Liver (tissue), 9 donors: Measurements from ENCODE around the gene ZC4H2. TPM values are rescaled to one million over a fixed set of nuclear protein-coding genes. Genes with fewer than 3 reads are reported as not detected.

ENCODE experiments used
- DNase-seq: peaks from one replicate; pipeline ENCODE4 v3.0.0-alpha.2; 2017; ENCODE audit warnings: low spot score
- H3K27ac ChIP-seq, 2 donors: one replicate each; pipeline ENCODE4 v1.7.0; 2013; ENCODE audit warnings: inconsistent platforms in 2 of 2, low read length in 2 of 2, control low read depth in 1 of 2, low read depth in 1 of 2, mild to moderate bottlenecking in 1 of 2
- H3K27me3 ChIP-seq, 4 donors: one replicate each; pipeline versions ENCODE4 v1.6.1 to v1.7.0; 2013; ENCODE audit warnings: low read length in 3 of 4, inconsistent platforms in 1 of 4, mild to moderate bottlenecking in 1 of 4, moderate library complexity in 1 of 4; ENCODE audit not compliant: control insufficient read depth in 4 of 4, insufficient read depth in 4 of 4
- H3K36me3 ChIP-seq, 4 donors: one replicate each; pipeline versions ENCODE4 v1.6.1 to v1.7.0; 2013; ENCODE audit warnings: low read length in 3 of 4, mild to moderate bottlenecking in 3 of 4, low read depth in 1 of 4, moderate library complexity in 1 of 4; ENCODE audit not compliant: control insufficient read depth in 4 of 4, insufficient read depth in 3 of 4
- H3K4me1 ChIP-seq, 4 donors: one replicate each; pipeline versions ENCODE4 v1.6.1 to v1.7.0; 2013; ENCODE audit warnings: low read length in 3 of 4, mild to moderate bottlenecking in 3 of 4, moderate library complexity in 1 of 4; ENCODE audit not compliant: control insufficient read depth in 4 of 4, insufficient read depth in 4 of 4
- H3K4me3 ChIP-seq, 3 donors: one replicate each; pipeline versions ENCODE4 v1.6.1 to v1.7.0; 2013; ENCODE audit warnings: low read length in 3 of 3, control low read depth in 1 of 3, low read depth in 1 of 3, mild to moderate bottlenecking in 1 of 3
- H3K9ac ChIP-seq, 2 donors: one replicate each; pipeline ENCODE4 v1.7.0; 2013; ENCODE audit warnings: low read length in 2 of 2, mild to moderate bottlenecking in 2 of 2, moderate library complexity in 2 of 2, control low read depth in 1 of 2, low read depth in 1 of 2
- H3K9me3 ChIP-seq, 4 donors: one replicate each; pipeline versions ENCODE4 v1.6.1 to v1.7.0; 2013; ENCODE audit warnings: low read length in 3 of 4; ENCODE audit not compliant: control insufficient read depth in 4 of 4
- FOXA1 ChIP-seq: IDR thresholded peaks from 2 replicates; pipeline ENCODE4 v1.6.1; 2016; ENCODE audit warnings: antibody characterized with exemption
- FOXA2 ChIP-seq: IDR thresholded peaks from 2 replicates; pipeline ENCODE4 v1.6.1; 2016; ENCODE audit warnings: antibody characterized with exemption
- GABPA ChIP-seq, 2 donors: IDR thresholded peaks in 1 of 2; conservative IDR thresholded peaks in 1 of 2; 2 replicates each; pipeline ENCODE4 v1.6.1; 2016; ENCODE audit warnings: antibody characterized with exemption in 2 of 2, mild to moderate bottlenecking in 1 of 2, moderate library complexity in 1 of 2
- HNF4A ChIP-seq, 2 donors: conservative IDR thresholded peaks; 2 replicates each; pipeline ENCODE4 v1.6.1; 2016; ENCODE audit warnings: antibody characterized with exemption in 2 of 2, mild to moderate bottlenecking in 2 of 2
- HNF4G ChIP-seq: IDR thresholded peaks from 2 replicates; pipeline ENCODE4 v1.6.1; 2016; ENCODE audit warnings: antibody characterized with exemption
- NR2F2 ChIP-seq: IDR thresholded peaks from 2 replicates; pipeline ENCODE4 v1.6.1; 2016; ENCODE audit warnings: antibody characterized with exemption
- RAD21 ChIP-seq, 2 donors: IDR thresholded peaks; 2 replicates each; pipeline ENCODE4 v1.6.1; 2016; ENCODE audit warnings: antibody characterized with exemption in 2 of 2, mild to moderate bottlenecking in 2 of 2
- RXRA ChIP-seq, 2 donors: IDR thresholded peaks; 2 replicates each; pipeline ENCODE4 v1.6.1; 2017 to 2018; ENCODE audit warnings: antibody characterized with exemption in 2 of 2, mild to moderate bottlenecking in 1 of 2
- SP1 ChIP-seq: IDR thresholded peaks from 2 replicates; pipeline ENCODE4 v1.6.1; 2018; ENCODE audit warnings: antibody characterized with exemption, mild to moderate bottlenecking
- TAF1 ChIP-seq: conservative IDR thresholded peaks from 2 replicates; pipeline ENCODE4 v1.6.1; 2016; ENCODE audit warnings: antibody characterized with exemption, mild to moderate bottlenecking
- WGBS: extraction: QIAGEN DNeasy Blood & Tissue Kit; methylation state at CpG from one replicate; pipeline ENCODE4 v1.1.7; 2013; 5-methylcytosine and 5-hydroxymethylcytosine counted together
- polyA plus RNA-seq, 2 donors: library from polyadenylated mRNA; stranded (reverse) in 1 of 2; unstranded in 1 of 2; fragments of 200-250 nt in 1 of 2; fragments of >200 nt in 1 of 2; fragmentation: Nextera tagmentation in 1 of 2; extraction: Ambion mirVana in 1 of 2; gene quantifications; one replicate each; pipeline versions ENCODE4 v1.2.1 to v1.2.3, GENCODE V29; 2013 to 2015
- total RNA-seq, 2 donors: library from RNA; depleted of rRNA; stranded (reverse); fragments of >200 nt; gene quantifications; one replicate each; pipeline ENCODE4 v1.2.3, GENCODE V29; 2014
- TF ChIP-seq, protein P1 (sequence below): fragments of 150-350 bp; IDR thresholded peaks from 2 replicates; pipeline ENCODE4 v1.5.1; 2017; ENCODE audit warnings: improper control_type of control experiment, low read depth, low read length; ENCODE audit not compliant: missing input control
- TF ChIP-seq, protein P2 (sequence below): IDR thresholded peaks from 2 replicates; pipeline ENCODE4 v1.6.1; 2016; ENCODE audit warnings: antibody characterized with exemption
- TF ChIP-seq, protein P3 (sequence below): IDR thresholded peaks from 2 replicates; pipeline ENCODE4 v1.6.1; 2016; ENCODE audit warnings: antibody characterized with exemption
- TF ChIP-seq, protein P4 (sequence below): IDR thresholded peaks from 2 replicates; pipeline ENCODE4 v1.6.1; 2016; ENCODE audit warnings: antibody characterized with exemption, mild to moderate bottlenecking
- TF ChIP-seq, protein P5 (sequence below): IDR thresholded peaks from 2 replicates; pipeline ENCODE4 v1.6.1; 2016; ENCODE audit warnings: antibody characterized with exemption
- donor health status: healthy.
- donor health status: healthy.
- donor health status: healthy.
- donor health status: healthy.
- donor health status: healthy.

Gene ZC4H2, protein sequence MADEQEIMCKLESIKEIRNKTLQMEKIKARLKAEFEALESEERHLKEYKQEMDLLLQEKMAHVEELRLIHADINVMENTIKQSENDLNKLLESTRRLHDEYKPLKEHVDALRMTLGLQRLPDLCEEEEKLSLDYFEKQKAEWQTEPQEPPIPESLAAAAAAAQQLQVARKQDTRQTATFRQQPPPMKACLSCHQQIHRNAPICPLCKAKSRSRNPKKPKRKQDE
- 1 to 10 TPM; 1.8 to 1.9 TPM for total RNA-seq
- polyA plus RNA-seq = 1 to 10 TPM; 2.9 to 5.2 TPM

DNA sequence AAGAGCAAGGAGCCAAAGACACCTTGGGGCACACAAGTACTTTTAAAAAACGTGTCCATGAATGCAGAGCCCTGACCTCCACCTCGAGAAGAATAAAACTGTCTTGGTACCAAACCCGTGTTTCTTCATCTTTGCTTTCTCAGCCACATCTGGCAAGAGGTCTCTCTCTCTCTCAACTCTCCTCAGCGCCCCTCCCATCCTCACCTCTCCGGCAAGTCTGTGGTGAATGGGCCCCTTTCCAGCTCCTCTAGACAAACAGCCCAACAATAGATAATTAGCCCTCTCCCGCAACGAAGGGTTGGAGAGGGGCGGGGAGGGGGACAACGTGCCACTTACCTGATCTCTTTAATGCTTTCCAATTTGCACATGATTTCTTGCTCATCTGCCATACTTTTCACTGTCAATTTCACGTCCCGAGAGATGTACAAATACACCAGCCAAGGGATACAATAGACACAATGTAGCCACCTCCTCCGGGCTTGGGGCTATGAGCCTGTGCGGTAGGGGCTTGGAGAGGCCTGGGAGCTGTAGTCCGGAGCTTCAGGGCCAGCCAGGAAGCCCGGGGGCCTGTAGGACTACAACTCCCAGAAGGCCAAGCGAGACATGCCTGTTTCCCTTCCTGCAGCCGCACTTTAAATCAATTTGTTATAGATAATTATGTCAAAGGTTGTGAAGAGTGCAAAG, at the start of gene ZC4H2:
ZC4H2 (minus strand) TSS at position 462 of the 684 bp plus-strand sequence; CDS start at position 389, 73 bp downstream.
- DNase-seq = peak; percentile 37
- Histone ChIP-seq H3K36me3 (no peaks in the 10 kb centered on the region), H3K27me3 (no peaks in the 10 kb centered on the region), H3K4me3 (peak within 1 kb of the TSS; percentile 68 to 72 (median 72)), H3K4me1 (peaks cover 0 to 3% (median 0%) of the 10 kb centered on the region in 4 donors), H3K27ac (peak within 1 kb of the TSS in 1 of 2 donors; percentile 16), H3K9me3 (peaks cover 0 to 6% (median 1%) of the 10 kb centered on the region in 4 donors), H3K9ac (no peak within 1 kb of the TSS)
- WGBS = under 1% methylated on average over 17 of the region's 17 CpGs
- TF ChIP-seq, protein P1, sequence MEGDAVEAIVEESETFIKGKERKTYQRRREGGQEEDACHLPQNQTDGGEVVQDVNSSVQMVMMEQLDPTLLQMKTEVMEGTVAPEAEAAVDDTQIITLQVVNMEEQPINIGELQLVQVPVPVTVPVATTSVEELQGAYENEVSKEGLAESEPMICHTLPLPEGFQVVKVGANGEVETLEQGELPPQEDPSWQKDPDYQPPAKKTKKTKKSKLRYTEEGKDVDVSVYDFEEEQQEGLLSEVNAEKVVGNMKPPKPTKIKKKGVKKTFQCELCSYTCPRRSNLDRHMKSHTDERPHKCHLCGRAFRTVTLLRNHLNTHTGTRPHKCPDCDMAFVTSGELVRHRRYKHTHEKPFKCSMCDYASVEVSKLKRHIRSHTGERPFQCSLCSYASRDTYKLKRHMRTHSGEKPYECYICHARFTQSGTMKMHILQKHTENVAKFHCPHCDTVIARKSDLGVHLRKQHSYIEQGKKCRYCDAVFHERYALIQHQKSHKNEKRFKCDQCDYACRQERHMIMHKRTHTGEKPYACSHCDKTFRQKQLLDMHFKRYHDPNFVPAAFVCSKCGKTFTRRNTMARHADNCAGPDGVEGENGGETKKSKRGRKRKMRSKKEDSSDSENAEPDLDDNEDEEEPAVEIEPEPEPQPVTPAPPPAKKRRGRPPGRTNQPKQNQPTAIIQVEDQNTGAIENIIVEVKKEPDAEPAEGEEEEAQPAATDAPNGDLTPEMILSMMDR = no peak
- TF ChIP-seq, protein P2, sequence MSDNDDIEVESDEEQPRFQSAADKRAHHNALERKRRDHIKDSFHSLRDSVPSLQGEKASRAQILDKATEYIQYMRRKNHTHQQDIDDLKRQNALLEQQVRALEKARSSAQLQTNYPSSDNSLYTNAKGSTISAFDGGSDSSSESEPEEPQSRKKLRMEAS = no peak
- TF ChIP-seq, protein P3, sequence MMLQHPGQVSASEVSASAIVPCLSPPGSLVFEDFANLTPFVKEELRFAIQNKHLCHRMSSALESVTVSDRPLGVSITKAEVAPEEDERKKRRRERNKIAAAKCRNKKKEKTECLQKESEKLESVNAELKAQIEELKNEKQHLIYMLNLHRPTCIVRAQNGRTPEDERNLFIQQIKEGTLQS = no peak
- TF ChIP-seq NR2F2 (no peak), RXRA (IDR thresholded peaks at IDR 0.05) (no peak), TAF1 (peak; percentile 41), RAD21 (IDR thresholded peaks at IDR 0.05) (peak in 1 of 2 donors; percentile 23), HNF4A (conservative IDR thresholded peaks at IDR 0.05) (no peak), HNF4G (no peak), SP1 (no peak), FOXA2 (no peak), FOXA1 (no peak), GABPA (IDR thresholded peaks at IDR 0.05 in 1 of 2, conservative IDR thresholded peaks at IDR 0.05 in 1 of 2) (peak in 1 of 2 donors; percentile 51)
- TF ChIP-seq, protein P4, sequence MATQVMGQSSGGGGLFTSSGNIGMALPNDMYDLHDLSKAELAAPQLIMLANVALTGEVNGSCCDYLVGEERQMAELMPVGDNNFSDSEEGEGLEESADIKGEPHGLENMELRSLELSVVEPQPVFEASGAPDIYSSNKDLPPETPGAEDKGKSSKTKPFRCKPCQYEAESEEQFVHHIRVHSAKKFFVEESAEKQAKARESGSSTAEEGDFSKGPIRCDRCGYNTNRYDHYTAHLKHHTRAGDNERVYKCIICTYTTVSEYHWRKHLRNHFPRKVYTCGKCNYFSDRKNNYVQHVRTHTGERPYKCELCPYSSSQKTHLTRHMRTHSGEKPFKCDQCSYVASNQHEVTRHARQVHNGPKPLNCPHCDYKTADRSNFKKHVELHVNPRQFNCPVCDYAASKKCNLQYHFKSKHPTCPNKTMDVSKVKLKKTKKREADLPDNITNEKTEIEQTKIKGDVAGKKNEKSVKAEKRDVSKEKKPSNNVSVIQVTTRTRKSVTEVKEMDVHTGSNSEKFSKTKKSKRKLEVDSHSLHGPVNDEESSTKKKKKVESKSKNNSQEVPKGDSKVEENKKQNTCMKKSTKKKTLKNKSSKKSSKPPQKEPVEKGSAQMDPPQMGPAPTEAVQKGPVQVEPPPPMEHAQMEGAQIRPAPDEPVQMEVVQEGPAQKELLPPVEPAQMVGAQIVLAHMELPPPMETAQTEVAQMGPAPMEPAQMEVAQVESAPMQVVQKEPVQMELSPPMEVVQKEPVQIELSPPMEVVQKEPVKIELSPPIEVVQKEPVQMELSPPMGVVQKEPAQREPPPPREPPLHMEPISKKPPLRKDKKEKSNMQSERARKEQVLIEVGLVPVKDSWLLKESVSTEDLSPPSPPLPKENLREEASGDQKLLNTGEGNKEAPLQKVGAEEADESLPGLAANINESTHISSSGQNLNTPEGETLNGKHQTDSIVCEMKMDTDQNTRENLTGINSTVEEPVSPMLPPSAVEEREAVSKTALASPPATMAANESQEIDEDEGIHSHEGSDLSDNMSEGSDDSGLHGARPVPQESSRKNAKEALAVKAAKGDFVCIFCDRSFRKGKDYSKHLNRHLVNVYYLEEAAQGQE = no peak
- TF ChIP-seq, protein P5, sequence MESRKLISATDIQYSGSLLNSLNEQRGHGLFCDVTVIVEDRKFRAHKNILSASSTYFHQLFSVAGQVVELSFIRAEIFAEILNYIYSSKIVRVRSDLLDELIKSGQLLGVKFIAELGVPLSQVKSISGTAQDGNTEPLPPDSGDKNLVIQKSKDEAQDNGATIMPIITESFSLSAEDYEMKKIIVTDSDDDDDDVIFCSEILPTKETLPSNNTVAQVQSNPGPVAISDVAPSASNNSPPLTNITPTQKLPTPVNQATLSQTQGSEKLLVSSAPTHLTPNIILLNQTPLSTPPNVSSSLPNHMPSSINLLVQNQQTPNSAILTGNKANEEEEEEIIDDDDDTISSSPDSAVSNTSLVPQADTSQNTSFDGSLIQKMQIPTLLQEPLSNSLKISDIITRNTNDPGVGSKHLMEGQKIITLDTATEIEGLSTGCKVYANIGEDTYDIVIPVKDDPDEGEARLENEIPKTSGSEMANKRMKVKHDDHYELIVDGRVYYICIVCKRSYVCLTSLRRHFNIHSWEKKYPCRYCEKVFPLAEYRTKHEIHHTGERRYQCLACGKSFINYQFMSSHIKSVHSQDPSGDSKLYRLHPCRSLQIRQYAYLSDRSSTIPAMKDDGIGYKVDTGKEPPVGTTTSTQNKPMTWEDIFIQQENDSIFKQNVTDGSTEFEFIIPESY = no peak
